Ascending aorta (tissue), 2 donors: ENCODE results near the gene EXOC3L2. TPM values are rescaled to one million over a fixed set of nuclear protein-coding genes. Genes with fewer than 3 reads are reported as not detected.

Source experiments
- DNase-seq, 2 donors: peaks; one replicate each; pipeline ENCODE4 v3.0.0-alpha.2; 2019; ENCODE audit warnings: low spot score in 2 of 2
- H3K27ac ChIP-seq, 2 donors: fragments of 200-600 bp; sonication (generic); one replicate each; pipeline ENCODE4 v1.5.1; 2016 to 2017; ENCODE audit warnings: mild to moderate bottlenecking in 1 of 2
- H3K27me3 ChIP-seq: fragments of 200-600 bp; sonication (generic); one replicate; pipeline ENCODE4 v1.5.1; 2017
- H3K36me3 ChIP-seq, 2 donors: fragments of 200-600 bp; sonication (generic); one replicate each; pipeline ENCODE4 v1.5.1; 2016
- H3K4me1 ChIP-seq, 2 donors: fragments of 200-600 bp; sonication (generic); one replicate each; pipeline ENCODE4 v1.5.1; 2016 to 2017; ENCODE audit warnings: mild to moderate bottlenecking in 1 of 2
- H3K4me3 ChIP-seq, 2 donors: fragments of 200-600 bp; sonication (generic); one replicate each; pipeline ENCODE4 v1.5.1; 2016 to 2017; ENCODE audit warnings: mild to moderate bottlenecking in 1 of 2
- H3K9me3 ChIP-seq, 2 donors: fragments of 200-600 bp; sonication (generic); one replicate each; pipeline ENCODE4 v1.5.1; 2016
- intact Hi-C: fragments of 100-400 bp; cut with DNase I; formaldehyde crosslinking; loops from one replicate; pipeline ENCODE4 v1.15.1; 2023
- total RNA-seq: library from RNA; depleted of rRNA; stranded (reverse); fragments of >200 nt; gene quantifications from one replicate; pipeline ENCODE4 v1.1.0, GENCODE V29; 2016
- TF ChIP-seq, protein P1 (sequence below), 3 experiments: fragments of 200-600 bp in 2 of 3; fragments of 450-650 bp in 1 of 3; sonication (generic) in 2 of 3; IDR thresholded peaks; one replicate each; pipeline ENCODE4 v1.5.1; 2016 to 2019; ENCODE audit warnings: antibody characterized with exemption in 3 of 3, mild to moderate bottlenecking in 1 of 3, moderate library complexity in 1 of 3

EXOC3L2 gene
- total RNA-seq, 1 donor from 2014 or later: 33.5 TPM

DNA sequence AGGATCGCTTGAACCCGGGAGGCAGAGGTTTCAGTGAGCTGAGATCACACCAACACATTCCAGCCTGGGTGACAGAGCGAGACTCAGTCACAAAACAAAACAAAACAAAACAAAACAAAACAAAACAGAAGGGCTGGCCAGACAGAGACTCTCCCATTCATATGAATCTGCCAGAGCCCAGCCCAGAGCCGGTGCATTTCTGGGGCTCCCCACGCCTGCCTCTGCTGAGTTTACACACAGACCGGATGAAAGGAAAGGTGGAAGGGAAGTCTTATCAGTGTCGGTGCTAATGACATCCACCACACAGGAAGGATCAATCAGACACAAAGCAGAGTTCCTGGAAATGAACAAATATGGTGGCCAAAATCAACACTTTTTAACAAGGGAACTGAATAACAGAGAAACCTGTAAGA lies 74.0 kb downstream of the EXOC3L2 start:
- Histone ChIP-seq H3K27me3 (no peaks in the 10 kb centered on the region), H3K4me3 (no peak overlapping the region), H3K36me3 (no peaks in the 10 kb centered on the region), H3K9me3 (no peaks in the 10 kb centered on the region), H3K4me1 (no peaks in the 10 kb centered on the region), H3K27ac (no peak overlapping the region)
- intact Hi-C loops: no loop called here
- TF ChIP-seq, protein P1, sequence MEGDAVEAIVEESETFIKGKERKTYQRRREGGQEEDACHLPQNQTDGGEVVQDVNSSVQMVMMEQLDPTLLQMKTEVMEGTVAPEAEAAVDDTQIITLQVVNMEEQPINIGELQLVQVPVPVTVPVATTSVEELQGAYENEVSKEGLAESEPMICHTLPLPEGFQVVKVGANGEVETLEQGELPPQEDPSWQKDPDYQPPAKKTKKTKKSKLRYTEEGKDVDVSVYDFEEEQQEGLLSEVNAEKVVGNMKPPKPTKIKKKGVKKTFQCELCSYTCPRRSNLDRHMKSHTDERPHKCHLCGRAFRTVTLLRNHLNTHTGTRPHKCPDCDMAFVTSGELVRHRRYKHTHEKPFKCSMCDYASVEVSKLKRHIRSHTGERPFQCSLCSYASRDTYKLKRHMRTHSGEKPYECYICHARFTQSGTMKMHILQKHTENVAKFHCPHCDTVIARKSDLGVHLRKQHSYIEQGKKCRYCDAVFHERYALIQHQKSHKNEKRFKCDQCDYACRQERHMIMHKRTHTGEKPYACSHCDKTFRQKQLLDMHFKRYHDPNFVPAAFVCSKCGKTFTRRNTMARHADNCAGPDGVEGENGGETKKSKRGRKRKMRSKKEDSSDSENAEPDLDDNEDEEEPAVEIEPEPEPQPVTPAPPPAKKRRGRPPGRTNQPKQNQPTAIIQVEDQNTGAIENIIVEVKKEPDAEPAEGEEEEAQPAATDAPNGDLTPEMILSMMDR (IDR thresholded peaks at IDR 0.05): no peak
- DNase-seq: no peak

DNA sequence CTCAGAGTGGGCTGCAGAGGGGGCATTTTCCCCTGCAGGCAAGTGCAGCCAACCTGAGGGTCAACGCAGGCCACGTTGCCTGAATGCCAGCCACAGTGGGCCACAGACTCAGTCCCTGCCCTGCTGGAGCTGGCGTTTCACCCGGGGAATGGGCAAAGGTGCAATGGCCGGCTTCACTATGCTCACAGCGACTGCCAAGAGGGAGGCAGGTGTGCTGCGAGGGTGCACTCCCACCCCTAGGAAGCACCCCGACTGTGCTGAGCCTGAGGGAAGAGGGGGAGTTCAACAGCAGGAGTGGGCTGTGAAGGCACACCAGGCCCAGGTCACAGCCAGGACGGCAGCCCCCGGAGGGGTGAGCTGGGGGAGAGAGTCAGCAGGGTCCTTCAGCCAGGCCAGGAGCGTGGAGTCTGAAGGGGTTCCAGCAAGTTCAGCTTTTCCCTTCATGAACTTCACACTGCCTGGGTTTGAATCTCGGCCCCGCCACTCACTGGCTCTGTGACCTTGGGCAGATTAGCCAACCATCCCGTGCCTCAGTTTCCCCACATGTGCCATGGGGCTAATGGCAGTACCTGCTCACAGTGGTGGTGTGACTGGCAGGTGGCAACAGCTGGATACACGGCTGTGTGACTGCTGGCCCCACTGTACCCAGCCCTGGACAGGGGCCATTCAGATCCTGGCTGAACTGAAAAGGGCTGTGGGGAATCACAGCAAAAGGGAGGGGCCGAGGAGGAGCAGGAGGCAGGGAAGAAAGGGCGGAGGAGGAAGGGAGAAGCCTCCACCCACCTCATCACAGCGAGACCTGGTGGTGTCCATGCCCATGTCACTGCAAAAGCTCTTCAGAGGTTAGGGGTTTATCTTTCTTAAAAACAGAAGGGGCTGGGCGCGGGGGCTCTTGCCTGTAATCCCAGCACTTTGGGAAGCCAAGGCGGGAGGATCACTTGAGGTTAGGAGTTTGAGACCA lies 74.8 kb downstream of the EXOC3L2 start:
- no peak overlapping the region for H3K27ac ChIP-seq
- H3K4me3 ChIP-seq: no peak overlapping the region
- no peaks in the 10 kb centered on the region for H3K4me1 ChIP-seq
- H3K36me3 ChIP-seq: no peaks in the 10 kb centered on the region
- intact Hi-C loops: no loop called here
- no peaks in the 10 kb centered on the region for H3K27me3 ChIP-seq
- DNase-seq: no peak
- TF ChIP-seq, protein P1 (IDR thresholded peaks at IDR 0.05): no peak
- no peaks in the 10 kb centered on the region for H3K9me3 ChIP-seq

DNA sequence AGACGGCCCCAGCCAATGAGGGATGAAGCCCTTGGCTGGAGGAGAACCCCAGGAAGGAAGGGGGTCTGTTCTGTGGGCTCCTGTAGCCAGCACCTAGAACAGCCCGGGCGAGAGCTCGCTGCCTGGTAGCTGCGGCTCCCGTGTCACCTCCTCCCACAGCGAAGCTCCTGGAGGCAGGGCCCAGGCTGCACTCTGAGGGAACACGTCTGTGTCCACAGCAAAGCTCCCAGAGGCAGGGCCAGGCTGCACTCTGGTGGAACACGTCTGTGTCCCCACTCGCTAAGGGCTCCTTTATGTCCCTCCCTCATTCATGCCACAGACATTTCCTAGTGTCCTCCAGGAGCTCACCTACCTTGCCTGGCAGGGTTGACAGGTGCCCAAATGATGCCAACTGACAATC lies 75.6 kb downstream of the EXOC3L2 start:
- Histone ChIP-seq H3K27ac (no peak overlapping the region), H3K9me3 (no peaks in the 10 kb centered on the region), H3K4me3 (no peak overlapping the region), H3K27me3 (no peaks in the 10 kb centered on the region), H3K4me1 (no peaks in the 10 kb centered on the region), H3K36me3 (no peaks in the 10 kb centered on the region)
- TF ChIP-seq, protein P1 (IDR thresholded peaks at IDR 0.05): no peak
- no peak for DNase-seq
- intact Hi-C loops: no loop called here

DNA sequence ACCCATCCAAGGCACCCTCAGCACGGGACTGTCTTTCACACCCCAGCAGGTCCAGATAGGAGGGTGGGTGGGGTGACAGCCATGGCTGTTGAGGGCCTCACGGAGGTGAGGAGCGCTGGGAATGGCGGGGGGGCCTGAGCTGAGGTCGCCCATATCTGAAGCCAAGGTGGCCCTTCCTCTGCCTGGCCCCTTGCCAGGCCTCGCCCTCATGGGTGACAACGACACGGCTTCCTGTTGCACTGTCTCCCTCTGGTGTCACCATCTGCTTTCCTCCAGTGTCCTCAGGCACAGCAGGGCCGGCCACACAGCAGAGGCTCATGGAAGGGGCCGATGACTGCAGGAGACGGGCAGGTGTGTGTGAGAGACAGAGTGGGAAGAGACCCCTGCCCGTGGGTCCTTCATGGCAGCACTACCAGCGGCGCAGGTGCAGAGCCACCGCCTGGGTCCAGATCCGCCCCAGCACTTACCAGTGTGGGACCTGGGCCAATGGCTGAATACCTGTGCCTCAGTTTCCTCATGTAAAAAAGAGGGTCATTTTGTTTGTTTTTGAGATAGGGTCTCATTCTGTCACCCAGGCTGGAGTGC lies 76.3 kb downstream of the EXOC3L2 start:
- Histone ChIP-seq H3K27ac (no peak overlapping the region), H3K27me3 (no peaks in the 10 kb centered on the region), H3K4me1 (no peaks in the 10 kb centered on the region), H3K9me3 (no peaks in the 10 kb centered on the region), H3K36me3 (no peaks in the 10 kb centered on the region), H3K4me3 (no peak overlapping the region)
- no peak for DNase-seq
- intact Hi-C loops: no loop called here
- TF ChIP-seq, protein P1 (IDR thresholded peaks at IDR 0.05): no peak

DNA sequence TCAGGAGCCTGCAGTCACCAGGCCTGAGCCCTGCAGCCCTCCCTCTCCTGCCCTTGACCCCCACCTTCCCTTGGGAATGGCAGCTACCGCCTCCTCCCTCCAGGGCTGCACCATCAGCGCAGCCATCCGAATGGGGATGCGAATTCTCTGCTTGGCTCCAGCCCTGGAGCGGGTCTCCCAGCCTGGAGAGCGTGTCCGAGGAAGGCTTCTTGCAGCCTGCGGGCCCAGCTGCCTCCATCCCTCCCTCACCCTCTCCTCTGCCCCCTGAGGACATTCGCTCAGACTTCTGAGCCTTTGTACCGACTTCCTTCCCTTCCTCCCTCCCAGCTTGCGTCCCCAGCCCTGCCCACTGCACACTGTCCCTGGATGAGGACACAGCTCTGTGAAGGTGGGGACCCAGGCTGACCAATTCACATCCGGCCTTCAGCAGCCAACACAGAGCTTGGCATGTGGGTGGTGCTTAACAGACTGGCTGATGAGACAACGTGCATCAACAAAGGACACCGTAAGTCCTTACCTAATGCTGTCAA lies 78.4 kb downstream of the EXOC3L2 start:
- no peak overlapping the region for H3K4me3 ChIP-seq
- no peak for DNase-seq
- no peaks in the 10 kb centered on the region for H3K4me1 ChIP-seq
- TF ChIP-seq, protein P1 (IDR thresholded peaks at IDR 0.05): no peak
- no peaks in the 10 kb centered on the region for H3K36me3 ChIP-seq
- intact Hi-C loops: no loop called here
- H3K9me3 ChIP-seq: no peaks in the 10 kb centered on the region
- peaks cover 6% of the 10 kb centered on the region for H3K27me3 ChIP-seq
- H3K27ac ChIP-seq: no peak overlapping the region
